GM12878 (cell line): ENCODE results near the gene DLK2. TPM values are rescaled to one million over a fixed set of nuclear protein-coding genes. Genes with fewer than 3 reads are reported as not detected.

Source experiments
- ATAC-seq: fragments of 200-7000 bp; cut with Tn5 transposase; 3 replicates; pipeline ENCODE4 v1.9.1; 2020; ENCODE audit warnings: mild to moderate bottlenecking, moderate library complexity
- BruUV-seq: library from RNA; stranded (reverse); fragments of 400-500 nt; replicated peaks from 2 replicates; lab custom pipeline; 2021; lab: Mats Ljungman, UMichigan
- CTCF ChIA-PET: fragments of 300-600 bp; sonication (Branson Sonifier 250); formaldehyde crosslinking; extraction: SDS; loops from one replicate; lab custom pipeline; 2021; ENCODE audit warnings: inconsistent platforms; lab: Yijun Ruan, JAX
- POLR2A ChIA-PET: fragments of 350-600 bp; formaldehyde crosslinking; extraction: SDS; loops from one replicate; lab custom pipeline; 2021; ENCODE audit warnings: inconsistent platforms; lab: Charles Lee
- RAD21 ChIA-PET: fragments of 300-600 bp; sonication (Branson Sonifier 250); formaldehyde crosslinking; loops from one replicate; lab custom pipeline; 2023; ENCODE audit warnings: antibody characterized with exemption; ENCODE audit not compliant: unreplicated experiment; lab: Charles Lee
- SMC1A ChIA-PET: fragments of 300-600 bp; sonication (Branson Sonifier 250); formaldehyde crosslinking; loops from one replicate; lab custom pipeline; 2023; ENCODE audit not compliant: unreplicated experiment, uncharacterized antibody; lab: Charles Lee
- DNase-seq: peaks from one replicate; pipeline ENCODE4 v3.0.0-alpha.2; 2011; ENCODE audit warnings: low read depth, low spot score
- FAIRE-seq: peaks from 3 replicates; lab custom pipeline; 2011; peaks lifted over from hg19 to GRCh38; lab: Jason Lieb, UNC
- H2AFZ ChIP-seq: 2 replicates; pipeline ENCODE4 v1.6.0; 2011; ENCODE audit warnings: low read depth, low read length, control low read depth; ENCODE audit not compliant: control insufficient read depth
- H3K27ac ChIP-seq: 2 replicates; pipeline ENCODE4 v1.5.1; 2011; ENCODE audit warnings: control low read depth; ENCODE audit not compliant: control insufficient read depth, insufficient read depth
- H3K27me3 ChIP-seq, 2 experiments: replicated peaks in 1 of 2; 2 replicates each; pipeline versions ENCODE4 v1.6.0 to v1.6.1; 2011; ENCODE audit warnings: low read length in 1 of 2; ENCODE audit not compliant: control insufficient read depth in 2 of 2, insufficient read depth in 2 of 2
- H3K36me3 ChIP-seq, 2 experiments: 2 replicates each; pipeline ENCODE4 v1.5.1; 2011; ENCODE audit warnings: low read length in 1 of 2; ENCODE audit not compliant: control insufficient read depth in 2 of 2, insufficient read depth in 2 of 2
- H3K4me1 ChIP-seq: 2 replicates; pipeline ENCODE4 v1.6.1; 2011; ENCODE audit warnings: mild to moderate bottlenecking, low read length, moderate library complexity, mixed read lengths; ENCODE audit not compliant: control insufficient read depth, insufficient read depth
- H3K4me2 ChIP-seq: 2 replicates; pipeline ENCODE4 v1.6.0; 2011; ENCODE audit warnings: control low read depth; ENCODE audit not compliant: control insufficient read depth, insufficient read depth
- H3K4me3 ChIP-seq: fragments of 200-600 bp; sonication (generic); 2 replicates; pipeline ENCODE4 v1.5.1; 2016
- H3K79me2 ChIP-seq: 2 replicates; pipeline ENCODE4 v1.6.0; 2011; ENCODE audit warnings: low read length; ENCODE audit not compliant: control insufficient read depth, insufficient read depth
- H3K9ac ChIP-seq: 2 replicates; pipeline ENCODE4 v1.8.0; 2011; ENCODE audit warnings: low read length, control low read depth, mixed read lengths; ENCODE audit not compliant: control insufficient read depth, insufficient read depth
- H3K9me3 ChIP-seq: replicated peaks from 3 replicates; pipeline ENCODE4 v1.5.1; 2011; ENCODE audit warnings: mild to moderate bottlenecking, low read length; ENCODE audit not compliant: control insufficient read depth, insufficient read depth
- H4K20me1 ChIP-seq: 2 replicates; pipeline ENCODE4 v1.6.0; 2011; ENCODE audit not compliant: control insufficient read depth, insufficient read depth
- JUNB ChIP-seq: IDR thresholded peaks from 2 replicates; pipeline ENCODE4 v1.6.1; 2016; ENCODE audit warnings: antibody characterized with exemption, mild to moderate bottlenecking
- KDM1A ChIP-seq: fragments of 200-600 bp; sonication (generic); IDR thresholded peaks from 2 replicates; pipeline ENCODE4 v1.6.1; 2016; ENCODE audit warnings: borderline replicate concordance
- RELB ChIP-seq: fragments of 450-650 bp; IDR thresholded peaks from 2 replicates; pipeline ENCODE4 v1.6.1; 2017; ENCODE audit warnings: low read depth, mild to moderate bottlenecking, moderate library complexity
- SMC3 ChIP-seq: IDR thresholded peaks from 2 replicates; pipeline ENCODE4 v1.6.1; 2011; ENCODE audit warnings: low read length, improper control_type of control experiment, borderline replicate concordance
- SP1 ChIP-seq: IDR thresholded peaks from one replicate; pipeline ENCODE4 v1.6.1; 2011; ENCODE audit warnings: low read depth, low read length
- USF2 ChIP-seq: IDR thresholded peaks from 2 replicates; pipeline ENCODE4 v1.6.1; 2011; ENCODE audit warnings: low read depth, low read length, improper control_type of control experiment, borderline replicate concordance
- ZNF217 ChIP-seq: fragments of 450-650 bp; IDR thresholded peaks from 2 replicates; pipeline ENCODE4 v1.6.1; 2017; ENCODE audit warnings: antibody characterized with exemption, mild to moderate bottlenecking
- ZNF622 ChIP-seq: fragments of 450-650 bp; IDR thresholded peaks from 2 replicates; pipeline ENCODE4 v1.6.1; 2017; ENCODE audit warnings: mild to moderate bottlenecking, inconsistent platforms
- WGBS: methylation state at CpG from one replicate; pipeline ENCODE4 v1.1.6; 2016; ENCODE audit warnings: low lambda C conversion rate; ENCODE audit not compliant: insufficient replicate concordance, insufficient coverage; ENCODE audit errors: missing lambda C conversion rate; 5-methylcytosine and 5-hydroxymethylcytosine counted together
- in situ Hi-C: fragments of 300-500 bp; cut with MboI; formaldehyde crosslinking; loops from 9 replicates; pipeline ENCODE4 v1.14.3; 2018; ENCODE audit warnings: mixed read lengths
- intact Hi-C: fragments of 100-400 bp; cut with micrococcal nuclease; formaldehyde crosslinking; loops from one replicate; pipeline ENCODE4 v1.14.2; 2022; ENCODE audit not compliant: unreplicated experiment
- polyA plus RNA-seq, 11 experiments: library from polyadenylated mRNA; depleted of rRNA in 4 of 11; unstranded in 6 of 11; stranded (reverse) in 5 of 11; fragments of >200 nt; fragmentation: Nextera tagmentation in 4 of 11; fragmentation: Illumina TruSeq in 1 of 11; extraction: Ambion mirVana in 4 of 11; extraction: Trizol in 1 of 11; gene quantifications; 1 replicate in 1 of 11; 2 replicates in 10 of 11; pipeline versions ENCODE4 v1.2.1 to v1.2.3, GENCODE V29; 2011 to 2016; ENCODE audit warnings: inconsistent platforms in 2 of 11, missing spikeins in 2 of 11, low read depth in 1 of 11
- total RNA-seq, 4 experiments: library from RNA; depleted of rRNA in 3 of 4; stranded (reverse); fragments of >200 nt in 3 of 4; fragmentation: Illumina TruSeq in 1 of 4; extraction: Trizol in 1 of 4; gene quantifications; 2 replicates each; pipeline versions ENCODE4 v1.2.1 to v1.2.3, GENCODE V29; 2013 to 2021

DLK2 gene
- total and polyA plus RNA-seq, 10 of the 15 experiments (the other 5 are each of a cell fraction or from before 2014, with no cell fraction given): 0.03 to 0.55 (median 0.38) TPM; not detected in 4

- no peaks in the 10 kb centered on the region for H3K79me2 ChIP-seq
- no peaks in the 10 kb centered on the region for H3K27me3 ChIP-seq
- no peak overlapping the region for H3K4me2 ChIP-seq
- H3K36me3 ChIP-seq: peaks cover 0 to 6% of the 10 kb centered on the region in 2 experiments; a peak in 2 of 4 replicates
- ChIA-PET SMC1A (no interaction called here), RAD21 (no interaction called here), CTCF (interaction anchor here (1.3 kb wide), 1 partner anchor 93 kb away, joined by 4 read pairs; no protein-coding TSS in a partner anchor), POLR2A (interaction anchor here (0.5 kb wide), 1 partner anchor 70 kb away, joined by 5 read pairs; no protein-coding TSS in a partner anchor)
- peaks cover 1% of the 10 kb centered on the region; the same call in 2 of the 3 replicates for H3K9me3 ChIP-seq
- no TSS peak for BruUV-seq
- no peak for DNase-seq
- no peaks in the 10 kb centered on the region for H3K4me1 ChIP-seq
- intact Hi-C loops: no loop called here
- H2AFZ ChIP-seq: no peak overlapping the region
- no peaks in the 10 kb centered on the region for H4K20me1 ChIP-seq
- H3K27ac ChIP-seq: no peak overlapping the region
- ATAC-seq: no peak
- no peak overlapping the region for H3K9ac ChIP-seq
- TF ChIP-seq USF2: no peak
- no peak for FAIRE-seq
- 43% methylated on average over 2 of the region's 2 CpGs for WGBS
- in situ Hi-C loops: no loop called here
- H3K4me3 ChIP-seq: no peak overlapping the region
Measured at GRCh38 chr6:43413002-43413401, 42.3 kb downstream of the DLK2 start.

- Histone ChIP-seq H3K27me3 (no peaks in the 10 kb centered on the region), H3K36me3 (peaks cover 0 to 6% of the 10 kb centered on the region in 2 experiments; a peak in 2 of 4 replicates), H3K9me3 (peaks cover 1% of the 10 kb centered on the region; the same call in 2 of the 3 replicates), H3K27ac (no peak overlapping the region), H3K4me2 (no peak overlapping the region), H3K4me3 (no peak overlapping the region), H4K20me1 (no peaks in the 10 kb centered on the region), H3K9ac (no peak overlapping the region), H3K79me2 (no peaks in the 10 kb centered on the region), H3K4me1 (no peaks in the 10 kb centered on the region), H2AFZ (no peak overlapping the region)
- ChIA-PET CTCF (interaction anchor here (1.3 kb wide), 1 partner anchor 94 kb away, joined by 4 read pairs; no protein-coding TSS in a partner anchor), SMC1A (no interaction called here), RAD21 (no interaction called here), POLR2A (no interaction called here)
- in situ Hi-C loops (no loop called here), intact Hi-C loops (no loop called here)
- FAIRE-seq: no peak
- no peak for DNase-seq
- no peak for ATAC-seq
- no TSS peak for BruUV-seq
- 52% methylated on average over 5 of the region's 5 CpGs for whole genome bisulfite sequencing
- TF ChIP-seq JUNB (no peak), ZNF217 (no peak), RELB (no peak), ZNF622 (no peak), SMC3 (no peak), KDM1A (no peak), USF2 (no peak), SP1 (no peak)
Measured at GRCh38 chr6:43412541-43412940, 42.8 kb downstream of the DLK2 start.
